Measurements from ENCODE around the gene MGMT. TPM values are rescaled to one million over a fixed set of nuclear protein-coding genes. Genes with fewer than 3 reads are reported as not detected.
A peak's percentile ranks its signal among the peaks of the same experiment; 100 is the strongest.
"Not testable (repeated sequence)": the region's sequence is repeated elsewhere in the genome, so short reads cannot be mapped to it uniquely, and the experiment has no call there.

Gene MGMT
- total RNA-seq (2014; rRNA removed; shearing (Covaris generic)) = 18.6 and 21.9 TPM in 2 replicates

DNA sequence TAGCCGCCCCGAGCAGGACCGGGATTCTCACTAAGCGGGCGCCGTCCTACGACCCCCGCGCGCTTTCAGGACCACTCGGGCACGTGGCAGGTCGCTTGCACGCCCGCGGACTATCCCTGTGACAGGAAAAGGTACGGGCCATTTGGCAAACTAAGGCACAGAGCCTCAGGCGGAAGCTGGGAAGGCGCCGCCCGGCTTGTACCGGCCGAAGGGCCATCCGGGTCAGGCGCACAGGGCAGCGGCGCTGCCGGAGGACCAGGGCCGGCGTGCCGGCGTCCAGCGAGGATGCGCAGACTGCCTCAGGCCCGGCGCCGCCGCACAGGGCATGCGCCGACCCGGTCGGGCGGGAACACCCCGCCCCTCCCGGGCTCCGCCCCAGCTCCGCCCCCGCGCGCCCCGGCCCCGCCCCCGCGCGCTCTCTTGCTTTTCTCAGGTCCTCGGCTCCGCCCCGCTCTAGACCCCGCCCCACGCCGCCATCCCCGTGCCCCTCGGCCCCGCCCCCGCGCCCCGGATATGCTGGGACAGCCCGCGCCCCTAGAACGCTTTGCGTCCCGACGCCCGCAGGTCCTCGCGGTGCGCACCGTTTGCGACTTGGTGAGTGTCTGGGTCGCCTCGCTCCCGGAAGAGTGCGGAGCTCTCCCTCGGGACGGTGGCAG is at the start of gene MGMT:
Gene MGMT (plus strand): TSS at position 539 of the 656 bp plus-strand sequence.
- H3K36me3 ChIP-seq (replicated peaks; ENCODE audit: control insufficient read depth, insufficient read depth, low read length) = no peaks in the 10 kb centered on the region
- H3K27me3 ChIP-seq (ENCODE audit: control insufficient read depth, insufficient read depth, low read length) = no peaks in the 10 kb centered on the region
- peak within 1 kb of the TSS; percentile 76 for H3K4me3 ChIP-seq (ENCODE audit: insufficient read depth, low read depth, low read length)
- DNase-seq = peak; percentile 99

DNA sequence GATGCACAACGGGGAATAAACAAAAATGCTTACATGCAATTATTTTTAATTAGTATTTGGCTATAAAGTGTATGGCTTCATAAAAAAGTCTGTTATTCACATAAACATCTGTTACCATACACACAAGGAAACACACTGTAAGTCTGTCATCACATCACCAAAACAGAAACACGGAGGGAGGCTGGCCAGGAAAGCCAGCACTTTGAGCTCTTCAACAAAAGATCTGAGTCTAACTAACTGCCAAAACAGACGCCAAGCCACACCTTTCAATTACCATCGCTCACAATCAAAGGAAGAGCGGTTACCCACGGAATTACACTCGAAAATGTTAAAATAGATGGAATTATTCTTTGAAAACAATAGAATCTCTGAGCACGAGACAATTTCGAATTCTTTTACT is 49.2 kb upstream of the MGMT start:
- Histone ChIP-seq H3K4me3 (ENCODE audit: insufficient read depth, low read depth, low read length) (no peak overlapping the region), H3K36me3 (replicated peaks; ENCODE audit: control insufficient read depth, insufficient read depth, low read length) (no peaks in the 10 kb centered on the region), H3K27me3 (ENCODE audit: control insufficient read depth, insufficient read depth, low read length) (no peaks in the 10 kb centered on the region)
- DNase-seq = no peak

- Histone ChIP-seq H3K36me3 (replicated peaks; ENCODE audit: control insufficient read depth, insufficient read depth, low read length) (no peaks in the 10 kb centered on the region), H3K4me3 (ENCODE audit: insufficient read depth, low read depth, low read length) (no peak overlapping the region), H3K27me3 (ENCODE audit: control insufficient read depth, insufficient read depth, low read length) (no peaks in the 10 kb centered on the region)
- no peak for DNase-seq
Observed at GRCh38 chr10:129418496-129419225, 48.4 kb upstream of the MGMT start.

GRCh38 chr10:129419397-129419796 is 47.6 kb upstream of the MGMT start:
- Histone ChIP-seq H3K27me3 (ENCODE audit: control insufficient read depth, insufficient read depth, low read length) (no peaks in the 10 kb centered on the region), H3K4me3 (ENCODE audit: insufficient read depth, low read depth, low read length) (no peak overlapping the region), H3K36me3 (replicated peaks; ENCODE audit: control insufficient read depth, insufficient read depth, low read length) (no peaks in the 10 kb centered on the region)
- DNase-seq = no peak

GRCh38 chr10:129421399-129422010 is 45.5 kb upstream of the MGMT start:
- Histone ChIP-seq H3K36me3 (replicated peaks; ENCODE audit: control insufficient read depth, insufficient read depth, low read length) (no peaks in the 10 kb centered on the region), H3K4me3 (ENCODE audit: insufficient read depth, low read depth, low read length) (no peak overlapping the region), H3K27me3 (ENCODE audit: control insufficient read depth, insufficient read depth, low read length) (no peaks in the 10 kb centered on the region)
- no peak for DNase-seq

DNA sequence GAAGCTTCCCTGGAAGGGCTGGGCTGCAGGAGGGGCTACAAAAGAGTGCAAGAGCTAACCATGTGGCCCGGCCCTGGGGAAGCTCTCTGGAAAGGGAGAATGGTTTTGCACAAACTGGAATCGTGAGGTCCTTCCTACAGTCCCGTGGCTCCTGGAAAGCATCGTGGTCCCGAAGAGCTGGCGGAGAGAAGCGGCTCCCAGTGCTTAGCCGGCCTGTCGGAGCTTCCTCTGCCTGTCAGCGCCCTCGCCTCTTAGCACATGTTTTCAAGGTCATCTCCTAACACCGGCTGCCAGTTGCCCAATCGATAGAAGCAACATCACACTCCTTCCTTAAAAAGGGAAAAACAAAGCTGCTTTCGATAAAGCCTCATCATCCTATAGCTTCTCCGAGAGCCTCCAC is 42.1 kb upstream of the MGMT start:
- Histone ChIP-seq H3K36me3 (replicated peaks; ENCODE audit: control insufficient read depth, insufficient read depth, low read length) (no peaks in the 10 kb centered on the region), H3K27me3 (ENCODE audit: control insufficient read depth, insufficient read depth, low read length) (no peaks in the 10 kb centered on the region), H3K4me3 (ENCODE audit: insufficient read depth, low read depth, low read length) (no peak overlapping the region)
- no peak for DNase-seq

DNA sequence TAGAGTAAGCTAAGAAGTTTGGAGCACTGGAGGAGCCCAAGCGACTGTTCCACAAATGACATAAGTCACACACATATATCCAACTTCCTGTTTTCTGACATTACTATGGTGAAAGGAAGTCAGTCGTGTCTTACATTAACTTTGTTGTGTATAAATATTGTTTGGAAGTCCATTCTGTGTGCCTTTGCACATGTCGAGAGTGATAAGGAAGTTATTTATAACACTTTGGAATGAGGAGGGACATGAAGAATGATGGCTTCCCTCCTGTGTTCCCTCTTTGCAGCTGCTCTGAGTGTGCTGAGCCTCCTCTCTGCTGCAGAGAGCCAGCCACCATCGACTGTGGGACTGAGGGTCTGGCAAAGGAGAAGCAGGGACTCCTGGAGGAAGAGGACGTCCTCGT is 40.4 kb upstream of the MGMT start:
- no peaks in the 10 kb centered on the region for H3K27me3 ChIP-seq (ENCODE audit: control insufficient read depth, insufficient read depth, low read length)
- H3K36me3 ChIP-seq (replicated peaks; ENCODE audit: control insufficient read depth, insufficient read depth, low read length) = no peaks in the 10 kb centered on the region
- DNase-seq = no peak
- no peak overlapping the region for H3K4me3 ChIP-seq (ENCODE audit: insufficient read depth, low read depth, low read length)

- Histone ChIP-seq H3K27me3 (ENCODE audit: control insufficient read depth, insufficient read depth, low read length) (no peaks in the 10 kb centered on the region), H3K4me3 (ENCODE audit: insufficient read depth, low read depth, low read length) (no peak overlapping the region), H3K36me3 (replicated peaks; ENCODE audit: control insufficient read depth, insufficient read depth, low read length) (no peaks in the 10 kb centered on the region)
- DNase-seq = no peak
Observed at GRCh38 chr10:129433266-129433665, 33.8 kb upstream of the MGMT start.

DNA sequence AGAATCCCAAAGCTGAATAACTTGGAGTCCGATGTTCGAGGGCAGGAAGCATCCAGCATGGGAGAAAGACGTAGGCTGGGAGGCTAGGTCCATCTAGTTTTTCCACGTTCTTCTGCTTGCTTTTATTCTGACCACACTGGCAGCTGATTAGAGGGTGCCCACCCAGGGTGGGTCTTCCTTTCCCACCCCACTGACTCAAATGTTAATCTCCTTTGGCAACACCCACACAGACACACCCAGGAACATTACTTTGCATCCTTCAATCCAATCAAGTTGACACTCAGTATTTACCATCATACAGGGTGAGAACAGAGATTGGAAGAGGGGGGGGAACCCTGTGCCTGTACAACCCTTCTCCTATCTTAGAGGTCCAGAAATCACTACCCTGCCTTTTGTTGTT is 31.3 kb upstream of the MGMT start:
- not testable (repeated sequence) for H3K36me3 ChIP-seq (replicated peaks; ENCODE audit: control insufficient read depth, insufficient read depth, low read length); DNase-seq; H3K27me3 ChIP-seq (ENCODE audit: control insufficient read depth, insufficient read depth, low read length); H3K4me3 ChIP-seq (ENCODE audit: insufficient read depth, low read depth, low read length)

GRCh38 chr10:129438024-129438423 is 29.0 kb upstream of the MGMT start:
- H3K27me3 ChIP-seq (ENCODE audit: control insufficient read depth, insufficient read depth, low read length) = no peaks in the 10 kb centered on the region
- no peak overlapping the region for H3K4me3 ChIP-seq (ENCODE audit: insufficient read depth, low read depth, low read length)
- DNase-seq = peak; percentile 61
- no peaks in the 10 kb centered on the region for H3K36me3 ChIP-seq (replicated peaks; ENCODE audit: control insufficient read depth, insufficient read depth, low read length)

DNA sequence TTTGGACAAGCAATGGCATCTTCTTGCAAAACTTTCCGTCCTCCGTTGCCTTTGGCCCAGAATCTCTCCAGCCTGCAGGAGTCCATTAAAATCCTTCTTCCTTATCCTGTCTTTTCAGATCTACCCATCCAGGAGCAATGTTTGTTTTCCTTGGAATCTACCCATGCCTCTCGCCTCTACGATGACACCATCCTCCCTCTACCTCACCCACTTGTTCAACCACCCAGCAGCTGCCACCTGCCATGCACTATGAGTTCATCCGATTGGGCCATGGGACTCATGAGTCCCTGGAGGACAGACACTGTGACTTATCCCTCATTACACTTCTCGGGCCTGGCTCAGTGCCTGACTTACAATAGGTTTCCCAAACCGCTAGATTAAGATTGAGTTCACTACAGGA is 26.8 kb upstream of the MGMT start:
- DNase-seq = no peak
- no peaks in the 10 kb centered on the region for H3K36me3 ChIP-seq (replicated peaks; ENCODE audit: control insufficient read depth, insufficient read depth, low read length)

GRCh38 chr10:129440722-129441316 is 26.2 kb upstream of the MGMT start:
- Histone ChIP-seq H3K4me3 (ENCODE audit: insufficient read depth, low read depth, low read length) (no peak overlapping the region), H3K27me3 (ENCODE audit: control insufficient read depth, insufficient read depth, low read length) (no peaks in the 10 kb centered on the region), H3K36me3 (replicated peaks; ENCODE audit: control insufficient read depth, insufficient read depth, low read length) (no peaks in the 10 kb centered on the region)
- no peak for DNase-seq

More for the DNA sequence above, 26.8 kb upstream of the MGMT start:
- H3K27me3 ChIP-seq (ENCODE audit: control insufficient read depth, insufficient read depth, low read length) = no peaks in the 10 kb centered on the region
- no peak overlapping the region for H3K4me3 ChIP-seq (ENCODE audit: insufficient read depth, low read depth, low read length)

GRCh38 chr10:129441372-129442009 is 25.6 kb upstream of the MGMT start:
- DNase-seq = peak; percentile 69
- no peaks in the 10 kb centered on the region for H3K27me3 ChIP-seq (ENCODE audit: control insufficient read depth, insufficient read depth, low read length)
- H3K36me3 ChIP-seq (replicated peaks; ENCODE audit: control insufficient read depth, insufficient read depth, low read length) = no peaks in the 10 kb centered on the region
- H3K4me3 ChIP-seq (ENCODE audit: insufficient read depth, low read depth, low read length) = no peak overlapping the region

DNA sequence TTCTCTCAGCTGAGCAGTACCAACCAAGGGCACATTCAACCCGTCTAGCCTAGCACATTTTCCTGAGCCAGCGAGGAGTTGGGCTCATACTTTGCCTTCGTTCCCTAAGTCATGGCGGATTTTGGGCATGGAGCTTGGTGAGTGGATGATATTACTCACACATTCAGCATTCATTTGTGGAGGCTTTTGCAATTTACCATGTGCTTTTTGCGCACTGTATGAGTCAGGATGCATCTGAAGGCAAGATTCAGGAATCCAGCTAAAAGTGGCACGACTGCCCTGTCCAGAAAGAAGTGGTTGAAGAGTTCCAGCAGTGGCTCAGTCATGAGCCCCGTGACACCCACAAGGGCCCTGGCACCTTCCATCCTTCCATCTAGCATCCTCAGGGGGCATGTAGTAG is 24.2 kb upstream of the MGMT start:
- no peaks in the 10 kb centered on the region for H3K36me3 ChIP-seq (replicated peaks; ENCODE audit: control insufficient read depth, insufficient read depth, low read length)
- no peaks in the 10 kb centered on the region for H3K27me3 ChIP-seq (ENCODE audit: control insufficient read depth, insufficient read depth, low read length)
- DNase-seq = no peak
- no peak overlapping the region for H3K4me3 ChIP-seq (ENCODE audit: insufficient read depth, low read depth, low read length)

Data from H7 (cell line).